SU-DHL-6 (cell line): ENCODE measurements around the gene LSP1.

Experiments used
- H2AFZ ChIP-seq: fragments of 200-600 bp; sonication (generic); 2 replicates; pipeline ENCODE4 v1.6.1; 2014; ENCODE audit warnings: low read depth, mild to moderate bottlenecking, moderate library complexity, mixed read lengths, antibody characterized with exemption, low read length; ENCODE audit not compliant: severe bottlenecking
- H3F3A ChIP-seq: fragments of 200-600 bp; shearing (Covaris generic); 2 replicates; pipeline ENCODE4 v1.6.0; 2016; ENCODE audit warnings: antibody characterized with exemption, mild to moderate bottlenecking; ENCODE audit not compliant: insufficient read depth
- H3K27ac ChIP-seq: fragments of 200-600 bp; sonication (generic); 2 replicates; pipeline ENCODE4 v1.5.1; 2016; ENCODE audit warnings: low read depth, mild to moderate bottlenecking, low read length, moderate library complexity, mixed read lengths
- H3K27me3 ChIP-seq: fragments of 200-600 bp; sonication (generic), shearing (Covaris generic); 2 replicates; pipeline ENCODE4 v1.6.0; 2014; ENCODE audit warnings: mild to moderate bottlenecking, low read length
- H3K36me3 ChIP-seq: fragments of 200-600 bp; sonication (generic); 2 replicates; pipeline ENCODE4 v1.6.1; 2014; ENCODE audit warnings: mild to moderate bottlenecking, low read length, mixed read lengths
- H3K4me2 ChIP-seq: fragments of 300-600, 200-600 bp; shearing (Covaris generic), sonication (generic); 2 replicates; pipeline ENCODE4 v1.6.0; 2014; ENCODE audit warnings: low read length, low read depth, mild to moderate bottlenecking; ENCODE audit not compliant: poor library complexity, severe bottlenecking
- H3K4me3 ChIP-seq: fragments of 200-600 bp; sonication (generic); 2 replicates; pipeline ENCODE4 v1.5.1; 2014; ENCODE audit warnings: antibody characterized with exemption, low read length, mild to moderate bottlenecking, mixed read lengths; ENCODE audit not compliant: insufficient read depth, poor library complexity, severe bottlenecking
- H3K79me2 ChIP-seq: fragments of 200-600 bp; sonication (generic); 2 replicates; pipeline ENCODE4 v1.6.1; 2014; ENCODE audit warnings: mild to moderate bottlenecking, low read length, moderate library complexity; ENCODE audit not compliant: insufficient read depth
- H3K9ac ChIP-seq: fragments of 200-600 bp; sonication (generic); 2 replicates; pipeline ENCODE4 v1.7.0; 2014; ENCODE audit warnings: mild to moderate bottlenecking, low read length
- H3K9me2 ChIP-seq: fragments of 200-600 bp; sonication (generic); replicated peaks from 2 replicates; pipeline ENCODE4 v1.6.1; 2014; ENCODE audit warnings: low read length; ENCODE audit not compliant: insufficient read depth
- H3K9me3 ChIP-seq: fragments of 200-600 bp; sonication (generic); 2 replicates; pipeline ENCODE4 v1.6.1; 2014; ENCODE audit warnings: low read length, mixed read lengths; ENCODE audit not compliant: insufficient read depth
- H4K20me1 ChIP-seq: fragments of 200-600 bp; sonication (generic); 2 replicates; pipeline ENCODE4 v1.6.1; 2014; ENCODE audit warnings: low read depth, mild to moderate bottlenecking, antibody characterized with exemption, low read length, moderate library complexity, mixed read lengths
- CTCF ChIP-seq: fragments of 200-600 bp; sonication (generic); IDR thresholded peaks from one replicate; pipeline ENCODE4 v1.5.1; 2017; ENCODE audit warnings: antibody characterized with exemption, mild to moderate bottlenecking, low read length, moderate library complexity; ENCODE audit not compliant: insufficient read depth, poor library complexity, severe bottlenecking
- EZH2phosphoT487 ChIP-seq: fragments of 200-600 bp; sonication (generic), shearing (Covaris generic); conservative IDR thresholded peaks from 2 replicates; pipeline ENCODE4 v1.6.1; 2018; ENCODE audit warnings: mild to moderate bottlenecking, antibody characterized with exemption, low read length, moderate library complexity, mixed read lengths

The LSP1 gene

GRCh38 chr11:1877211-1878136 lies 24.6 kb downstream of the LSP1 start:
- H3F3A ChIP-seq: no peaks in the 10 kb centered on the region
- no peaks in the 10 kb centered on the region; the same call in 1 of the 2 replicates for H4K20me1 ChIP-seq
- H3K9me2 ChIP-seq: no peaks in the 10 kb centered on the region
- H2AFZ ChIP-seq: no peak overlapping the region
- no peak overlapping the region for H3K9ac ChIP-seq
- no peak overlapping the region for H3K27ac ChIP-seq
- no peak overlapping the region for H3K4me2 ChIP-seq
- H3K4me3 ChIP-seq: no peak overlapping the region
- H3K36me3 ChIP-seq: no peaks in the 10 kb centered on the region
- no peaks in the 10 kb centered on the region for H3K27me3 ChIP-seq
- H3K79me2 ChIP-seq: no peaks in the 10 kb centered on the region
- TF ChIP-seq CTCF (no peak), EZH2phosphoT487 (no peak)
- no peaks in the 10 kb centered on the region for H3K9me3 ChIP-seq

GRCh38 chr11:1878137-1879031 lies 25.5 kb downstream of the LSP1 start:
- H2AFZ ChIP-seq: no peak overlapping the region
- H3K9me2 ChIP-seq: no peaks in the 10 kb centered on the region
- no peak overlapping the region for H3K27ac ChIP-seq
- no peaks in the 10 kb centered on the region for H3K27me3 ChIP-seq
- H3K79me2 ChIP-seq: no peaks in the 10 kb centered on the region
- H3K9ac ChIP-seq: no peak overlapping the region
- H4K20me1 ChIP-seq: no peaks in the 10 kb centered on the region; the same call in 1 of the 2 replicates
- H3K36me3 ChIP-seq: no peaks in the 10 kb centered on the region
- no peak overlapping the region for H3K4me3 ChIP-seq
- H3K9me3 ChIP-seq: no peaks in the 10 kb centered on the region
- TF ChIP-seq CTCF (no peak), EZH2phosphoT487 (no peak)
- no peaks in the 10 kb centered on the region for H3F3A ChIP-seq
- no peak overlapping the region for H3K4me2 ChIP-seq

GRCh38 chr11:1879342-1879940 lies 26.6 kb downstream of the LSP1 start:
- H3K4me2 ChIP-seq: no peak overlapping the region
- H3K36me3 ChIP-seq: peaks cover under 1% of the 10 kb centered on the region; the same call in 1 of the 2 replicates
- TF ChIP-seq EZH2phosphoT487 (no peak), CTCF (no peak)
- no peak overlapping the region for H3K27ac ChIP-seq
- no peaks in the 10 kb centered on the region for H3K27me3 ChIP-seq
- no peaks in the 10 kb centered on the region; the same call in 1 of the 2 replicates for H4K20me1 ChIP-seq
- H3F3A ChIP-seq: no peaks in the 10 kb centered on the region
- H3K9me3 ChIP-seq: no peaks in the 10 kb centered on the region
- no peak overlapping the region for H3K4me3 ChIP-seq
- H2AFZ ChIP-seq: no peak overlapping the region
- no peak overlapping the region for H3K9ac ChIP-seq
- no peaks in the 10 kb centered on the region for H3K79me2 ChIP-seq
- H3K9me2 ChIP-seq: no peaks in the 10 kb centered on the region
